ENCODE data around the gene ERAS.

Gene ERAS

DNA sequence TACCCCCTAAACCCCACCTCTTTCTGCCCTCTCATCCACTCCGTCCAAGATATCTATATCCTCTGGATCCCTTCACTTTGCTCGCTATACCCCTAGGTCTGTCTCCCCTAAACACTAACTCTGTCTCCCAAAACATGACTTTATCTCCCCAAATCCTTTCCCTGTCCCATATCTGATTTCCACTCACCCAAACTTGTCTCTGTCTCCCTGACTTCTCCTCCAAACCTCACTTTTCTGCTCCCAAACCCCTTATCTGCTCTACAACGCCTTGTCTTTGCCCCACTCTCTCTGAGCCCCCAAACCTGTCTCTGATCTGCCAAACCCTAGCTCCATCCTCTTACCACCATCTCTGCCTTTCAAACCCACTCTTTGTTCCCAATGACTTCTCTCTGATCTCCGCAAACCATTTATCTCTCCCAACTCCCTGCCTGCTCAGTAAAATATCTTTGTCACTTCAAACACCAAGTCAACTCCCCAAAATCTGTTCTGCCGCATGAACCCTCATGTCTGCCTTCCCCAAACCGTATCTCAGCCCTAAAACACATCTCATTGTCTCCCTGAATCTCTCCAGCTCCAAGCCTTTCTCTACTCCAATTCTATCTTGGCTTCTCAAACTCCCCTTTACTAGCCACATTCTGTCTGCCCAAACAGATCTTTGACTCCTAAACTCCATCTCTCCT is 39.3 kb upstream of the ERAS start:
- Histone ChIP-seq H3K9me3 (ENCODE audit: control insufficient read depth, low read length) (no peaks in the 10 kb centered on the region), H3K36me3 (ENCODE audit: control insufficient read depth, insufficient read depth, low read length) (no peaks in the 10 kb centered on the region), H3K4me3 (ENCODE audit: extremely low read depth, insufficient read depth, low read length, poor library complexity, severe bottlenecking) (no peak overlapping the region), H3K27ac (ENCODE audit: low read depth, low read length, severe bottlenecking) (no peak overlapping the region), H3K4me1 (ENCODE audit: control insufficient read depth, insufficient read depth, low read length, poor library complexity, severe bottlenecking) (no peaks in the 10 kb centered on the region)
- 68 to 96% methylated on average over 2 to 6 of the region's 6 CpGs for WGBS, 2 experiments (ENCODE audit: insufficient coverage in 2 of 2)

DNA sequence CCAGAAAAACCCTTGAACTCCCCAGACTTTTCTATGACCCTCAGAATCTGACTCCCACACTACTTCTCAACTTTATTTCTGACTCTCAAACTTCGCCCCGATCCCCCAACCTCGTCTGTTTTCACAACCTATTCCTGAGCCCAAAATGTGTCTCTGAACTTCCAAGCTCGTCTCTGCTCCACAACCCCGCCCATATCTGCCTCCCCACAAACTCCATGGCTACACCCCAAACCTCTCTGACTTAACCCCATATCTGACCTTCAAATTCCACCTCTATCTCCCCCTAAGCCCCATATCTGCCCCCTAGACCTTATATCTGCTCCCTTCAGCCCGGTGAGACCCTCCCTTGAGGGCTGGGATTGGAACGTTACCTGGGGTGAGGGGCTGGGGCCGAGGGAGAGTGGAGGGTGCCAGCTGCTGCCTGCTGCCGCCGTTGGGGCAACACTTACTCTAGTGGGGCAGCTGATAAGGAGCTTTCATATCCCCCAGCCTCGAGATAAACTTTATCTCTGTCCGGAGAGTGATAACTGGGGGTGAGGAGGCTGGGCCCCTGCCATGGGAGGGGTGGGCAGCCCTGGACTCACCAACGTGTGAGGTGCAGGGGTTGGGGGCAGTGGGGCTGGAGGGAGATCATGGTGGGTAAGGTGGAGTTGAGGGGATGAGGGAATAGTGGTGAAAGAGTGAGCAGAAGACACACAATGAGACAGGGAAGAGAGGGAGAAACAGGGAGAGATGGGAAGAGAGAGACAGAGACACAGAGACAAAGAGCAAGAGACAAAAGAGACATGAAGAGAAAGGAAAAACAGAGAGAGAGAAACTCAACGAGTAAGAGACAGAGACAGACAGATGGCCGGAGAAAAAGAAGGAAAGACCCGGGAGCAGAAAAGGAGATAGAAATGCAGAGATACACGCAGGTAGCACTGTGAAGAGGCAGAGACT is 38.5 kb upstream of the ERAS start:
- H3K36me3 ChIP-seq (ENCODE audit: control insufficient read depth, insufficient read depth, low read length): no peaks in the 10 kb centered on the region
- no peak overlapping the region for H3K4me3 ChIP-seq (ENCODE audit: extremely low read depth, insufficient read depth, low read length, poor library complexity, severe bottlenecking)
- no peaks in the 10 kb centered on the region for H3K4me1 ChIP-seq (ENCODE audit: control insufficient read depth, insufficient read depth, low read length, poor library complexity, severe bottlenecking)
- WGBS, 2 experiments (ENCODE audit: insufficient coverage in 2 of 2): 85 to 86% methylated on average over 8 to 10 of the region's 17 CpGs
- H3K27ac ChIP-seq (ENCODE audit: low read depth, low read length, severe bottlenecking): no peak overlapping the region
- H3K9me3 ChIP-seq (ENCODE audit: control insufficient read depth, low read length): no peaks in the 10 kb centered on the region

DNA sequence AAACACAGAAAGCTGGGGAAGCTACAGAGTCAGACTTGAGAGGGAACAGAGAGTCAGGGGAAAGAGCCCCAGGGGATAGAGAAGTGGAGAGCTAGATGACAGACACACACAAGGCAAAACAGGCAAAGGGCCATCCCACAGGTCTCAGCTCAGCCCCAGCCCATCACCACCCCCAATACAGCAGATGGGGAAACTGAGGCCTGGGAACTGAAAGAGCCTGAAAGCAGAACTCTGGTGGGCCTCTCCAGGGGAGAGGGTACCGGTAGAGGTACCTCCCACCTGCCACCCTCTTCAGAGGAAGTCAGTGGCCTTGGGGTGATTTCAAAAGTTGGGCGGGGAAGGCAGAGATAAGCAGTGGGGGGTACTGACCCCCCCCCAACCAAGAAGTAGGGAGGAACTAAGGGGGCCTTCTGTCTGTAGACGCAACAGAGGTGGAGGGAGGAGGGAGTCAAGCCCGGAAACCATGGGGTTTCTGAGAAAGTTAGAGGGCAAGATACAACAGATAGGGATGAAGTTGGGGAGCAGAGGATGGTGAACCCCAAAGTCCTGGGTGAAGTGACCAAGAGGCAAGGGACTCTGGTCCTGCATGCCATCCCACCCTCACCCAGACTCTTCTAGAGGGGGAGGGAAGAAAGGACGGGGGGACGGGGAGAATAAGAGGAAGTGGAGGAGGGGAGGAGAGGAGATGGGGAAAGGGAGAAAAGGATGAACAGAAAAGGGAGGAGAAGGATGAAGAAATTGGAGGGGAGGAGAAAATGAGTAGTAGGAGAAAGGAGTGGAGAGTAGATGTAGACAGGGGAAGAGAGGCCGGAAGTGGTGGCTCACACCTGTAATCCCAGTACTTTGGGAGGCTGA is 36.7 kb upstream of the ERAS start:
- H3K9me3 ChIP-seq (ENCODE audit: control insufficient read depth, low read length): no peaks in the 10 kb centered on the region
- H3K27ac ChIP-seq (ENCODE audit: low read depth, low read length, severe bottlenecking): no peak overlapping the region
- H3K4me1 ChIP-seq (ENCODE audit: control insufficient read depth, insufficient read depth, low read length, poor library complexity, severe bottlenecking): no peaks in the 10 kb centered on the region
- H3K4me3 ChIP-seq (ENCODE audit: extremely low read depth, insufficient read depth, low read length, poor library complexity, severe bottlenecking): no peak overlapping the region
- 90 to 100% methylated on average over 1 to 2 of the region's 7 CpGs for WGBS, 2 experiments (ENCODE audit: insufficient coverage in 2 of 2)
- no peaks in the 10 kb centered on the region for H3K36me3 ChIP-seq (ENCODE audit: control insufficient read depth, insufficient read depth, low read length)

DNA sequence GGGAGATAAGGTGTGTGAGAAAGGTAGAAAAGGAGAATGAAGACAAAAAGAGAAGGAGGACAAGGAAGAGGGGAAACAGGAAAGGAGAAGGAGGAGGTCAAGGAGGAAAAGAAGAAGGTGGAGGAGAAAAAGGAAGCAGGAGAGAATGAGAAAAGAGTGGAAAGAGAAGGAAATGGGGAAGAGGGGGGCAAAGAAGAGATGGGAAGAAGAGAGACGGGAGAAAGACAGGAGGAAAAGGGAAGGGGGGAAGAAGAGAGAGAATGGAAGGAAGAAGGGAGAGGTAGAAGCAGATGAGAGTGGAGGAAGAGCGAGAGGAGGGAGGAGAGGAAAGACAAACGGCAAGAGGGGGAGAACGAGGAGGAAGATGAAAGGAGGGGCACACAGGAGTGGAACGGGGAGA is 35.8 kb upstream of the ERAS start:
- H3K36me3 ChIP-seq (ENCODE audit: control insufficient read depth, insufficient read depth, low read length): no peaks in the 10 kb centered on the region
- 60 to 76% methylated on average over 1 to 5 of the region's 5 CpGs for WGBS, 2 experiments (ENCODE audit: insufficient coverage in 2 of 2)
- H3K9me3 ChIP-seq (ENCODE audit: control insufficient read depth, low read length): no peaks in the 10 kb centered on the region
- no peak overlapping the region for H3K4me3 ChIP-seq (ENCODE audit: extremely low read depth, insufficient read depth, low read length, poor library complexity, severe bottlenecking)
- H3K27ac ChIP-seq (ENCODE audit: low read depth, low read length, severe bottlenecking): no peak overlapping the region
- H3K4me1 ChIP-seq (ENCODE audit: control insufficient read depth, insufficient read depth, low read length, poor library complexity, severe bottlenecking): peaks cover 2% of the 10 kb centered on the region

DNA sequence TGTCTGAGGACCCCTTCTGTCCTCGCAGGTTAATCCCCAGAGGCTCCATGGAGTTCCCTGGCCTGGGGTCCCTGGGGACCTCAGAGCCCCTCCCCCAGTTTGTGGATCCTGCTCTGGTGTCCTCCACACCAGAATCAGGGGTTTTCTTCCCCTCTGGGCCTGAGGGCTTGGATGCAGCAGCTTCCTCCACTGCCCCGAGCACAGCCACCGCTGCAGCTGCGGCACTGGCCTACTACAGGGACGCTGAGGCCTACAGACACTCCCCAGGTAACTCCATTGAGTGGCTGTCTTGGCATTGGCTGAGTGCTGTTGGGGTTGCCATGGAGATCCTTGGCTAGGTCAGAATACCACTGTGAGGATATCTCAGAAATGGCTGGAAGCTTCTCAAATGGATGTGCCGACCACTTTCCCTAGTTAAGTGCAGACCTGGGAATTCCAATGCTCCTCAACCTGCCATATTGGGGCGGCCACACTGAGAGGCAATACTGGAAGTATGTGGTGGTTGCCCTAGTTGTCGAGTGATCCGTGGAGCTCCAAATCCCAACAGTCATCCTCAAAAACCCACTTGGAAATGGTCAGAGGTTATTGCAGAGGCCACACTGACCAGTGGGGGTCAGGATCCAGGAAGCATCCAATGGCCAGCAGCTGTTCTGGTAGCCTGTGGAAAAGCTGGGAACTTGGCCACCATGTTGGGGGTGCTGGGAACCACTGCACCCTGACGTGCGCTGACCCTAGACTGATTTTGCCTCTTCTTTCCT is 35.1 kb upstream of the ERAS start:
- Histone ChIP-seq H3K4me1 (ENCODE audit: control insufficient read depth, insufficient read depth, low read length, poor library complexity, severe bottlenecking) (peaks cover 5% of the 10 kb centered on the region), H3K27ac (ENCODE audit: low read depth, low read length, severe bottlenecking) (no peak overlapping the region), H3K9me3 (ENCODE audit: control insufficient read depth, low read length) (no peaks in the 10 kb centered on the region), H3K36me3 (ENCODE audit: control insufficient read depth, insufficient read depth, low read length) (no peaks in the 10 kb centered on the region), H3K4me3 (ENCODE audit: extremely low read depth, insufficient read depth, low read length, poor library complexity, severe bottlenecking) (no peak overlapping the region)
- WGBS, 2 experiments (ENCODE audit: insufficient coverage in 2 of 2): 78 to 96% methylated on average over 2 to 3 of the region's 11 CpGs

DNA sequence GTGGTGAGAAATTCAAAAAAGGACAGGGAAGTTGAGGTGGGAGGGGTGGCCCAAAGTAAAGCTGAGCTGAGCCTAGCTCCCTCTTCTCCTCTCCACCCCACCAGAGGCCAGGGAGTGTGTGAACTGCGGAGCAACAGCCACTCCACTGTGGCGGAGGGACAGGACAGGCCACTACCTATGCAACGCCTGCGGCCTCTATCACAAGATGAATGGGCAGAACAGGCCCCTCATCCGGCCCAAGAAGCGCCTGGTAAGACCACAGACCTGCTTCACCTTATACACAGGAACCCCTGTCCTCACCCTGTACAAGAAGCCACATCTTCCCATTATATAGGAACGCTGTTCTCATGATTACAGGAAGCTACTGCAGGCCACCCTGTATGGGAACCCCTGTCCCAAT is 34.1 kb upstream of the ERAS start:
- no peak overlapping the region for H3K4me3 ChIP-seq (ENCODE audit: extremely low read depth, insufficient read depth, low read length, poor library complexity, severe bottlenecking)
- H3K36me3 ChIP-seq (ENCODE audit: control insufficient read depth, insufficient read depth, low read length): no peaks in the 10 kb centered on the region
- WGBS, 2 experiments (ENCODE audit: insufficient coverage in 2 of 2): 83% methylated on average over 1 of the region's 7 CpGs; no CpG with 5 or more reads in 1 of the 2 experiments
- H3K27ac ChIP-seq (ENCODE audit: low read depth, low read length, severe bottlenecking): no peak overlapping the region
- peaks cover 5% of the 10 kb centered on the region for H3K4me1 ChIP-seq (ENCODE audit: control insufficient read depth, insufficient read depth, low read length, poor library complexity, severe bottlenecking)
- no peaks in the 10 kb centered on the region for H3K9me3 ChIP-seq (ENCODE audit: control insufficient read depth, low read length)

DNA sequence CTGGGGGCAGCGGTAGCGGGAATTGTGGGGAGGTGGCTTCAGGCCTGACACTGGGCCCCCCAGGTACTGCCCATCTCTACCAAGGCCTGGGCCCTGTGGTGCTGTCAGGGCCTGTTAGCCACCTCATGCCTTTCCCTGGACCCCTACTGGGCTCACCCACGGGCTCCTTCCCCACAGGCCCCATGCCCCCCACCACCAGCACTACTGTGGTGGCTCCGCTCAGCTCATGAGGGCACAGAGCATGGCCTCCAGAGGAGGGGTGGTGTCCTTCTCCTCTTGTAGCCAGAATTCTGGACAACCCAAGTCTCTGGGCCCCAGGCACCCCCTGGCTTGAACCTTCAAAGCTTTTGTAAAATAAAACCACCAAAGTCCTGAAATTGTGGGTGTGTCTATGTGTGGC is 32.4 kb upstream of the ERAS start:
- H3K36me3 ChIP-seq (ENCODE audit: control insufficient read depth, insufficient read depth, low read length): no peaks in the 10 kb centered on the region
- 92 to 100% methylated on average over 1 to 2 of the region's 4 CpGs for WGBS, 2 experiments (ENCODE audit: insufficient coverage in 2 of 2)
- no peaks in the 10 kb centered on the region for H3K9me3 ChIP-seq (ENCODE audit: control insufficient read depth, low read length)
- no peak overlapping the region for H3K4me3 ChIP-seq (ENCODE audit: extremely low read depth, insufficient read depth, low read length, poor library complexity, severe bottlenecking)
- H3K27ac ChIP-seq (ENCODE audit: low read depth, low read length, severe bottlenecking): no peak overlapping the region
- H3K4me1 ChIP-seq (ENCODE audit: control insufficient read depth, insufficient read depth, low read length, poor library complexity, severe bottlenecking): peaks cover 5% of the 10 kb centered on the region

DNA sequence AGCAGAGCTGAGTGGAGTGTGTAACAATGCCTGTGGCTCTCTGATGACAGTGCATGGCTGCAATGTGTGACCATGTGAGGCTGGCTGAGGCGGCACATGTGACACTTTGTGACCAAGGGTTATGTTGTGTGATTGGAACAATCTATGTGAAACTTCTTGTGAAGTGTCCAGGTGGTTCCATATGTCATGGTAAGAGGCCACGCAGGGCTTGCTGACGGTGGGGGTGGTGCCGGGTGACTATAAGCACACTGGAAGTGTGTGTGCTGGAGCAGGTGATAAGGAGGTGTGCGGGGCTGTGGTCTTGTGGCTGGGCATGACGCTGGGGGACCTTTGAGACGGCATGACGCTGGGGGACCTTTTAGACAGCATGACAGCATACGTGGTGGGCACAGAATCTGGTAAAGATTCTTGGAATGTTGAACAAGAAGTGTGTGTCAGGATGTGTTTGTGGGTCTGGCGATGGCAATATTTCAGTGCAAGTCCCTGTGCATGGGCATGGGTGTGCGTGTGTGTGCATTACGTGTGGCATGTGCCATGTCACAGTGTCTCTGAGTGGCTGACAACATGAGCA is 31.9 kb upstream of the ERAS start:
- 93 to 95% methylated on average over 9 to 12 of the region's 12 CpGs for WGBS, 2 experiments (ENCODE audit: insufficient coverage in 2 of 2)

DNA sequence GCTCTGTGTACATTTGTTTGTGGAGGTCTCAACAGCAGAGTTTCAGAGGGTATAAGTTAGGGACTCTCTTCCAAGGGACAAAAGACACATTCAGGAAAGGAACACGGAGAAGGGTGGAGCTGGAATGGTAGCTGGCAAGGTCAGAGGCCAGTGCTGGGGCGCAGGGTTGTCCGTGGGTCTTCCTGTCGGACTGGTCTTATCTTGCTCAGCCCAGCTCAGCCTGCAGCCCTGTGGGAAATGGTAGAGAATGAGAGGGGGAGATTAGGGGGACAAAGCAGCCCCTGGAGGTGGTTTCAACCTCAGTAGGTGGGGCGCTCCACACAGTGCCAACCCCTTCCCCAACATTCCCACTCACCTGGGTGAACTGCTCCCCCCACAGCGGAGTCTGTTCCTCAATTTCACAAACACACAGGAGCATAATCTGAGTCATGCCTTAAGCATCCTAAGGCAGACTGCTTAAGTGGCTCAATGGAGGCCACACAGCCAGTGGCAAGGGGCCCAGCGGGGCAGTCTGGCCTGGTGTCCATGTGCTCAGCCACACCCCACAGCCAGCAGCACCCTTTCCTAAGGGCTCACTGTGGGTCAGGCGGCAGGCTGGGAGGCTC is 31.3 kb upstream of the ERAS start:
- peak overlapping the region; percentile 49 for H3K27ac ChIP-seq (ENCODE audit: low read depth, low read length, severe bottlenecking)
- peaks cover 5% of the 10 kb centered on the region for H3K4me1 ChIP-seq (ENCODE audit: control insufficient read depth, insufficient read depth, low read length, poor library complexity, severe bottlenecking)
- H3K36me3 ChIP-seq (ENCODE audit: control insufficient read depth, insufficient read depth, low read length): no peaks in the 10 kb centered on the region
- H3K4me3 ChIP-seq (ENCODE audit: extremely low read depth, insufficient read depth, low read length, poor library complexity, severe bottlenecking): no peak overlapping the region
- WGBS, 2 experiments (ENCODE audit: insufficient coverage in 2 of 2): 57 to 67% methylated on average over 1 of the region's 8 CpGs
- H3K9me3 ChIP-seq (ENCODE audit: control insufficient read depth, low read length): no peaks in the 10 kb centered on the region

More for the DNA sequence above, 31.9 kb upstream of the ERAS start:
- Histone ChIP-seq H3K9me3 (ENCODE audit: control insufficient read depth, low read length) (no peaks in the 10 kb centered on the region), H3K4me3 (ENCODE audit: extremely low read depth, insufficient read depth, low read length, poor library complexity, severe bottlenecking) (no peak overlapping the region), H3K36me3 (ENCODE audit: control insufficient read depth, insufficient read depth, low read length) (no peaks in the 10 kb centered on the region), H3K4me1 (ENCODE audit: control insufficient read depth, insufficient read depth, low read length, poor library complexity, severe bottlenecking) (peaks cover 5% of the 10 kb centered on the region), H3K27ac (ENCODE audit: low read depth, low read length, severe bottlenecking) (peak overlapping the region; percentile 49)
